Measurements from ENCODE around the gene MRC1.
A peak's percentile ranks its signal among the peaks of the same experiment; 100 is the strongest.

Gene MRC1

DNA sequence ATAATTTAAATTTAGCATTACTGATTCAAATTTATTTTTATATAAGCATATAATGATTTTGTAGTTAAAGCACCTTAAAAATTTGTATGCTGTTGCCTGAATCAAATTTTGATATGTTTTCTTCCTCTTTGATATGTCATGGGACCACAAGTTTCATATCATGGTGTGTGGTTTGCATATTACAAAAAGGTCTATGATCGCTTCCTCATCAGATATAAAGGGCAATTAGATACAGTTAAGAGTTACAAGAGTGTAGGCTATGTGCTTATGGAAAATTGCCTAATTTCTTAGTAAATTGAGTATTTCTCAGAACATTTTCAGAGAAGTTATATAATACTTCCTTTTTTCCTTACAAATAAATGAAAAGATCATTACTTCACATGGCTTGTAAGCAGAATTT lies 22.2 kb downstream of the MRC1 start:
- no peaks in the 10 kb centered on the region for H3K9me3 ChIP-seq
- no peaks in the 10 kb centered on the region for H3K36me3 ChIP-seq
- no peak for DNase-seq
- no peaks in the 10 kb centered on the region for H3K27me3 ChIP-seq
- H3K4me3 ChIP-seq (ENCODE audit: low read depth, low read length): no peak overlapping the region
- TF ChIP-seq, protein P1, sequence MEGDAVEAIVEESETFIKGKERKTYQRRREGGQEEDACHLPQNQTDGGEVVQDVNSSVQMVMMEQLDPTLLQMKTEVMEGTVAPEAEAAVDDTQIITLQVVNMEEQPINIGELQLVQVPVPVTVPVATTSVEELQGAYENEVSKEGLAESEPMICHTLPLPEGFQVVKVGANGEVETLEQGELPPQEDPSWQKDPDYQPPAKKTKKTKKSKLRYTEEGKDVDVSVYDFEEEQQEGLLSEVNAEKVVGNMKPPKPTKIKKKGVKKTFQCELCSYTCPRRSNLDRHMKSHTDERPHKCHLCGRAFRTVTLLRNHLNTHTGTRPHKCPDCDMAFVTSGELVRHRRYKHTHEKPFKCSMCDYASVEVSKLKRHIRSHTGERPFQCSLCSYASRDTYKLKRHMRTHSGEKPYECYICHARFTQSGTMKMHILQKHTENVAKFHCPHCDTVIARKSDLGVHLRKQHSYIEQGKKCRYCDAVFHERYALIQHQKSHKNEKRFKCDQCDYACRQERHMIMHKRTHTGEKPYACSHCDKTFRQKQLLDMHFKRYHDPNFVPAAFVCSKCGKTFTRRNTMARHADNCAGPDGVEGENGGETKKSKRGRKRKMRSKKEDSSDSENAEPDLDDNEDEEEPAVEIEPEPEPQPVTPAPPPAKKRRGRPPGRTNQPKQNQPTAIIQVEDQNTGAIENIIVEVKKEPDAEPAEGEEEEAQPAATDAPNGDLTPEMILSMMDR (IDR thresholded peaks at IDR 0.05; ENCODE audit: low read depth, low read length): no peak
- H3K4me1 ChIP-seq: peaks cover 5% of the 10 kb centered on the region

GRCh38 chr10:17831896-17832295 lies 22.7 kb downstream of the MRC1 start:
- H3K27me3 ChIP-seq: no peaks in the 10 kb centered on the region
- no peak overlapping the region for H3K4me3 ChIP-seq (ENCODE audit: low read depth, low read length)
- peaks cover 8% of the 10 kb centered on the region for H3K4me1 ChIP-seq
- TF ChIP-seq, protein P1 (IDR thresholded peaks at IDR 0.05; ENCODE audit: low read depth, low read length): no peak
- no peak for DNase-seq
- H3K36me3 ChIP-seq: no peaks in the 10 kb centered on the region
- no peaks in the 10 kb centered on the region for H3K9me3 ChIP-seq

- TF ChIP-seq, protein P1 (IDR thresholded peaks at IDR 0.05; ENCODE audit: low read depth, low read length): no peak
- Histone ChIP-seq H3K36me3 (no peaks in the 10 kb centered on the region), H3K27me3 (no peaks in the 10 kb centered on the region), H3K4me1 (peaks cover 8% of the 10 kb centered on the region), H3K4me3 (ENCODE audit: low read depth, low read length) (no peak overlapping the region), H3K9me3 (no peaks in the 10 kb centered on the region)
- DNase-seq: no peak
Measured at GRCh38 chr10:17833656-17834055, 24.5 kb downstream of the MRC1 start.

DNA sequence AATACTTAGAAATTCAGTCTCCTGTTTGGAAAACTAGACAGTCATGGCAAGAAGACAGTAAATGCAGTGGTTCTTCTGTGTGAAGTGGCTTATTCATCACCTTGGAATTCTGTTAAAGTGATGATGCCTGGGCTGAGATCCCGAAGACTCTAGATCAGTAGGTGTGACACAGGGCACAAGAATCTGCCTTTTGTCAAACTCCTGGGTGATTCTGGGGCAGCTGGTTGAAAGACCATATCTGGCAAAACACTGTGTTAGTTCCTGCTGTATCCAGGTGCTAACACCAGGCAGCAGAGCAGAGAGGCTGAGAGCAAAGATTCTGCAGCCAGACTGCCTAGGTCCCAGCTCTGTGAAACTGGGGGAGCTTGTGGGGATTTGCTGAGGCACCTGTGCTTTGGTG lies 26.5 kb downstream of the MRC1 start:
- peak; percentile 17 for DNase-seq
- TF ChIP-seq, protein P1 (IDR thresholded peaks at IDR 0.05; ENCODE audit: low read depth, low read length): no peak
- Histone ChIP-seq H3K9me3 (no peaks in the 10 kb centered on the region), H3K27me3 (no peaks in the 10 kb centered on the region), H3K36me3 (no peaks in the 10 kb centered on the region), H3K4me1 (peaks cover 8% of the 10 kb centered on the region), H3K4me3 (ENCODE audit: low read depth, low read length) (no peak overlapping the region)

- Histone ChIP-seq H3K36me3 (no peaks in the 10 kb centered on the region), H3K9me3 (no peaks in the 10 kb centered on the region), H3K4me1 (peaks cover 8% of the 10 kb centered on the region), H3K4me3 (ENCODE audit: low read depth, low read length) (peak overlapping the region; percentile 39), H3K27me3 (no peaks in the 10 kb centered on the region)
- DNase-seq: peak; percentile 57
- TF ChIP-seq, protein P1 (IDR thresholded peaks at IDR 0.05; ENCODE audit: low read depth, low read length): no peak
Measured at GRCh38 chr10:17836942-17837341, 27.8 kb downstream of the MRC1 start.

DNA sequence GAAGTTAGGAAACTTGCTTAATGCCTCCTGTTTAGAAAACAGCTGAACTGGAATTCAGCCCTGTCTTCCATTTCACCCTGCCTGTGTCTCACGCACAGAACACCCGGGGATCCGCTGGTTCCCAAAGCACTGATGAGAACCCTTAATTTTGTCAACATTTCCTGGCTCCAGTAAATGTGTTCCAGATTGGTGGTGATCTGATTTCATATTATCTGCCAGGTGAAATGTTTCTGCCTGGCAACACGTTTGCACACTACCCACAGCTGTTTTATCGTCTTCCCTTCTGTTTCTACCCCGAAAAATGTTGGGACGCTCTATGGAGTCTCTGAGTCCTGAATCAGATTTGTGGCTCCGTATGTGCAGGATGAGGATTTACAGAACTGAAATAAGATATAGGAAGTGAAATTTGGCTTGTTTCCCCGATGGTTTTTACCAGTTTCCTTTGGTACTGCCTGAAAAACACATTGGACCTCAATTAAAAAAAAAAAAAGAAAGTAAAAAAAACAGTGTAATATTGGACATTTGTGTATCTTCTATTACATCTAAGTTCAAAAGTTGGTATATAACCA lies 29.0 kb downstream of the MRC1 start:
- peak overlapping the region; percentile 4 for H3K4me3 ChIP-seq (ENCODE audit: low read depth, low read length)
- peaks cover 8% of the 10 kb centered on the region for H3K4me1 ChIP-seq
- H3K9me3 ChIP-seq: no peaks in the 10 kb centered on the region
- H3K27me3 ChIP-seq: no peaks in the 10 kb centered on the region
- TF ChIP-seq, protein P1 (IDR thresholded peaks at IDR 0.05; ENCODE audit: low read depth, low read length): no peak
- DNase-seq: peak; percentile 26
- no peaks in the 10 kb centered on the region for H3K36me3 ChIP-seq

Measured in BE2C (cell line).